PFSK-1 (cell line): ENCODE results near the gene PASK.

Source experiments
- FOXP2 ChIP-seq: optimal IDR thresholded peaks from 2 replicates; pipeline ENCODE3; 2011; ENCODE audit warnings: borderline replicate concordance, control low read depth, inconsistent platforms; ENCODE audit not compliant: insufficient read depth; ENCODE audit errors: extremely low read length, extremely low read depth
- POLR2AphosphoS5 ChIP-seq: IDR thresholded peaks from 2 replicates; pipeline ENCODE4 v1.6.1; 2012; ENCODE audit warnings: low read depth, mild to moderate bottlenecking, control low read depth, low read length, moderate library complexity
- SIN3A ChIP-seq: IDR thresholded peaks from 2 replicates; pipeline ENCODE4 v1.6.1; 2012; ENCODE audit warnings: mild to moderate bottlenecking, low read length, moderate library complexity, borderline replicate concordance; ENCODE audit not compliant: insufficient read depth
- TAF1 ChIP-seq: IDR thresholded peaks from 2 replicates; pipeline ENCODE4 v1.6.1; 2012; ENCODE audit warnings: low read length, control low read depth, borderline replicate concordance; ENCODE audit not compliant: insufficient read depth
- TF ChIP-seq, protein P1 (sequence below), 2 experiments: IDR thresholded peaks; 2 replicates each; pipeline versions ENCODE4 v1.6.1 to v1.8.0; 2011 to 2012; ENCODE audit warnings: low read depth in 2 of 2, low read length in 2 of 2, control low read depth in 1 of 2, inconsistent platforms in 1 of 2, mild to moderate bottlenecking in 1 of 2, moderate library complexity in 1 of 2; ENCODE audit not compliant: insufficient read depth in 1 of 2

PASK gene

DNA sequence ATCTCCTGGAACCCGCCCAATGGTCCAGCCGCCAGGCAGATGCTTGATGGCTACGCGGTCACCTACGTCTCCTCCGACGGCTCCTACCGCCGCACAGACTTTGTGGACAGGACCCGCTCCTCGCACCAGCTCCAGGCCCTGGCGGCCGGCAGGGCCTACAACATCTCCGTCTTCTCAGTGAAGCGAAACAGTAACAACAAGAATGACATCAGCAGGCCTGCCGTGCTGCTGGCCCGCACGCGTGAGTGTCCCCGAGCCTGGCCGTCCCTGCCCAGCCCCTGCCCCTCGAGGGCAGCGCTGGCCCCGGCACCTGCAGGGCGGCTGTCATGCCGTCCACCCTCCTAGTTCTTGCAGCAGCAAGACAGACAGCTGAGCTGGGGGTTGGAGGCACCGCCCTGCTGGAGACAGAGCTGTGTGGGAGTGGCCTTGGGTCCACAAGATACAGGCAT is 83.9 kb downstream of the PASK start:
- no peak for TF ChIP-seq SIN3A

DNA sequence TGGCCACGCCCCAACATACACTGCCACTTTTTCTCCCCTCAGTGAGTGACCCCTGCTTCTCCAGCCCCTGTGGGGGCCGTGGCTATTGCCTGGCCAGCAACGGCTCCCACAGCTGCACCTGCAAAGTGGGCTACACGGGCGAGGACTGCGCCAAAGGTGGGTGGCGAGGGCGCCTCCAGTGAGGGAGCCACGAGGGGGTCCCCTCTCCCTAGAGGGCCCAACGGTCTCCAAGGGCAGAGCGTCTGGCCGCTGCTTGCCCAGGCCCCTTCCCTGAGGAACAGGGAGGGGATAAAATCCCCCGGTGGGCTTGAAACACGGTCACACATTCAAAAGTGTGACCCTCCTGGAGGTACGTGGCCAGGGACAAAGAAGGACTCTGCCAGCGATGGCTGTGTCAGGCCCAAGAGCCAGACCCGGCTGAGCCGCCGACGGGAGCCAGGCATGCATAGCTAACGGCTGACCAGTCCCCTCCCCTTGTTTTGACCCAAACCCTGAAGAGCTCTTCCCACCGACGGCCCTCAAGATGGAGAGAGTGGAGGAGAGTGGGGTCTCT is 84.4 kb downstream of the PASK start:
- TF ChIP-seq SIN3A (no peak), FOXP2 (no peak), POLR2AphosphoS5 (no peak), TAF1 (no peak)
- TF ChIP-seq, protein P1, sequence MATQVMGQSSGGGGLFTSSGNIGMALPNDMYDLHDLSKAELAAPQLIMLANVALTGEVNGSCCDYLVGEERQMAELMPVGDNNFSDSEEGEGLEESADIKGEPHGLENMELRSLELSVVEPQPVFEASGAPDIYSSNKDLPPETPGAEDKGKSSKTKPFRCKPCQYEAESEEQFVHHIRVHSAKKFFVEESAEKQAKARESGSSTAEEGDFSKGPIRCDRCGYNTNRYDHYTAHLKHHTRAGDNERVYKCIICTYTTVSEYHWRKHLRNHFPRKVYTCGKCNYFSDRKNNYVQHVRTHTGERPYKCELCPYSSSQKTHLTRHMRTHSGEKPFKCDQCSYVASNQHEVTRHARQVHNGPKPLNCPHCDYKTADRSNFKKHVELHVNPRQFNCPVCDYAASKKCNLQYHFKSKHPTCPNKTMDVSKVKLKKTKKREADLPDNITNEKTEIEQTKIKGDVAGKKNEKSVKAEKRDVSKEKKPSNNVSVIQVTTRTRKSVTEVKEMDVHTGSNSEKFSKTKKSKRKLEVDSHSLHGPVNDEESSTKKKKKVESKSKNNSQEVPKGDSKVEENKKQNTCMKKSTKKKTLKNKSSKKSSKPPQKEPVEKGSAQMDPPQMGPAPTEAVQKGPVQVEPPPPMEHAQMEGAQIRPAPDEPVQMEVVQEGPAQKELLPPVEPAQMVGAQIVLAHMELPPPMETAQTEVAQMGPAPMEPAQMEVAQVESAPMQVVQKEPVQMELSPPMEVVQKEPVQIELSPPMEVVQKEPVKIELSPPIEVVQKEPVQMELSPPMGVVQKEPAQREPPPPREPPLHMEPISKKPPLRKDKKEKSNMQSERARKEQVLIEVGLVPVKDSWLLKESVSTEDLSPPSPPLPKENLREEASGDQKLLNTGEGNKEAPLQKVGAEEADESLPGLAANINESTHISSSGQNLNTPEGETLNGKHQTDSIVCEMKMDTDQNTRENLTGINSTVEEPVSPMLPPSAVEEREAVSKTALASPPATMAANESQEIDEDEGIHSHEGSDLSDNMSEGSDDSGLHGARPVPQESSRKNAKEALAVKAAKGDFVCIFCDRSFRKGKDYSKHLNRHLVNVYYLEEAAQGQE (IDR thresholded peaks at IDR 0.05; ENCODE audit: insufficient read depth in 1 of 2, low read depth in 2 of 2, low read length in 2 of 2), result no peak

DNA sequence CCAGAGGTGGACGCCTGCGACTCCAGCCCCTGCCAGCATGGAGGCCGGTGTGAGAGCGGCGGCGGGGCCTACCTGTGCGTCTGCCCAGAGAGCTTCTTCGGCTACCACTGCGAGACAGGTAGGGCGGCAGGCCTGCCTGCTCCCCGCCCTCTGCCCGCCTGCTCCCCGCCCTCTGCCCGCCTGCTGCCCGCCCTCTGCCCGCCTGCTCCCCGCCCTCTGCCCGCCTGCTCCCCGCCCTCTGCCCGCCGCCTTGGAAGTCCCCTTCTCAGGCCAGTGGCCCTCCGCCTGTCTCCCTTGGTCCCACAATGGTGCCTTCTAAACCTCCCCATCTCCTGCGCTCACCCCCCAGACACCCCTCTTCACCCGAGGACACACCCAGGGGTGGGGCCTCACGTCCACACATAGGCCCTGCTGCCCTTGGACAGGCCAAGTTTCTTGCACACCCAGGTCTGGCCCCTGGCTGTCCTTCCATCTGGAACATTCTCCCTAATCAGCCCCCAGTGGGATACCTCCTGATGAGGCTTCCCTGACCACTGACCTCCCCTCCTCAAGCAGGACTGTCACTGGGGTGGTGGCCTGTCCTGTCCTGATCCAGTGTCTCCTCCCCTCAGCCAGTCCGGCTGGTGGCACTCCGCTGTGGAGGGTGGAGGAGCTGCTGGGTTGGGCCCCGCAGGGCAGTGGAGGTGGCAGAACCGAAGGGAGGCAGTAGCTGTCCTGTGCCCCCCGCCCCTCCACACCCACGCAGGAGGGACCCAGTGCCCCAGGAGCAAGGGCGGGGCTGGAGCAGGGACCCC is 85.1 kb downstream of the PASK start:
- no peak for TF ChIP-seq FOXP2
- TF ChIP-seq POLR2AphosphoS5, result no peak
- TF ChIP-seq, protein P1 (IDR thresholded peaks at IDR 0.05; ENCODE audit: insufficient read depth in 1 of 2, low read depth in 2 of 2, low read length in 2 of 2), result no peak
- no peak for TF ChIP-seq TAF1
- no peak for TF ChIP-seq SIN3A

DNA sequence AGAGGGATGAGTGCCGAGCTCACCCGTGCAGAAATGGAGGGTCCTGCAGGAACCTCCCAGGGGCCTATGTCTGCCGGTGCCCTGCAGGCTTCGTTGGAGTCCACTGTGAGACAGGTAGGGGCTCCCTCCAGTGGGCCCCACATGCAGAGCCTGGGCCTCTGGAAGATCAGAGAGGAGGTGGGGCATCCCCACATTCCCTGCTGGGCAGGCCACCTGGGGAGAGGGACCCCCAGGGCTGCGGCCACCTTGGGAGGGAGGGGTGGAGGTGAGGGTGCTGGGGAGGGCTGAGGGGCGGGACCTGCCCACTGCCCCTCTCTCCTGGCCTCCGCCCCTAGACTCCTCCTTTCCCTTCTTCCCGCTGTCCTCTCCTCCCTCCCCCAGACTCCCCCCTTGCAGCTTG is 85.7 kb downstream of the PASK start:
- TF ChIP-seq, protein P1 (IDR thresholded peaks at IDR 0.05; ENCODE audit: insufficient read depth in 1 of 2, low read depth in 2 of 2, low read length in 2 of 2), result no peak
- TF ChIP-seq SIN3A, result no peak
- no peak for TF ChIP-seq TAF1
- TF ChIP-seq POLR2AphosphoS5, result no peak
- no peak for TF ChIP-seq FOXP2

DNA sequence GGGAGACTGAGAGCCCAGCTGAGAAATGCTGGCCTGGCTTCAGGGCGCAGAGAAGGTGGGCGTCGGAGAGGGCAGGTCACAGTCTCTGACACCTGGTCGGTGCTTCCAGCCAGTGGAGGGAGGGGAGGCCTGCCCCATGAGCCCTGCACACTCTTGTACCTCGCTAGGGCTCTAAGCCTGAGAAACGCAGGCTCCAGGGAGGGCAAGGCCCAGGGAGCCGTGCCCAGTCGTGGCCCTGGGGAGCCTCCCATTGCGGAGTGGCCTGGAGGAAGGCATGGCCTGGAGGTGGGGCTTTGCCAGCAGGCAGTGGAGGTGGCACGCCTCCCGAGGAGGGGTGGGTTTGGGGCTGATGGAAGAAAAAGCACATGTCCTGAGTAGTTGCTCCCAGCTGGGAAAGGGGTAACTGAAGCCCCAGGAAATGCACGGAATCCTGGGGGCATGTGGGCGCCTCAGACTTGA is 86.2 kb downstream of the PASK start:
- TF ChIP-seq, protein P1 (IDR thresholded peaks at IDR 0.05; ENCODE audit: insufficient read depth in 1 of 2, low read depth in 2 of 2, low read length in 2 of 2), result no peak
- no peak for TF ChIP-seq SIN3A
